ENCODE measurements around the gene PIEZO1.

The PIEZO1 gene

GRCh38 chr16:88798772-88799455 lies 13.9 kb upstream of the PIEZO1 start:
- Histone ChIP-seq H3K36me3 (no peaks in the 10 kb centered on the region), H3K4me1 (peaks cover 0 to 13% (median 4%) of the 10 kb centered on the region in 4 donors), H3K9me3 (no peaks in the 10 kb centered on the region), H3K27me3 (peaks cover 0 to 14% of the 10 kb centered on the region in 2 donors), H3K27ac (no peak overlapping the region), H3K4me3 (no peak overlapping the region)
- intact Hi-C loops (cut with DNase I; ENCODE audit: low total_unique reads), result no loop called here
- no peak for TF ChIP-seq CTCF (IDR thresholded peaks at IDR 0.05)
- no peak for DNase-seq

- Histone ChIP-seq H3K4me1 (peaks cover 0 to 11% (median 2%) of the 10 kb centered on the region in 4 donors), H3K27me3 (peaks cover 0 to 22% of the 10 kb centered on the region in 2 donors), H3K4me3 (no peak overlapping the region), H3K36me3 (no peaks in the 10 kb centered on the region), H3K9me3 (no peaks in the 10 kb centered on the region), H3K27ac (no peak overlapping the region)
- DNase-seq, result no peak
- no peak for TF ChIP-seq CTCF (IDR thresholded peaks at IDR 0.05)
- intact Hi-C loops (cut with DNase I; ENCODE audit: low total_unique reads), result no loop called here
Measured at GRCh38 chr16:88798073-88798472, 13.1 kb upstream of the PIEZO1 start.

DNA sequence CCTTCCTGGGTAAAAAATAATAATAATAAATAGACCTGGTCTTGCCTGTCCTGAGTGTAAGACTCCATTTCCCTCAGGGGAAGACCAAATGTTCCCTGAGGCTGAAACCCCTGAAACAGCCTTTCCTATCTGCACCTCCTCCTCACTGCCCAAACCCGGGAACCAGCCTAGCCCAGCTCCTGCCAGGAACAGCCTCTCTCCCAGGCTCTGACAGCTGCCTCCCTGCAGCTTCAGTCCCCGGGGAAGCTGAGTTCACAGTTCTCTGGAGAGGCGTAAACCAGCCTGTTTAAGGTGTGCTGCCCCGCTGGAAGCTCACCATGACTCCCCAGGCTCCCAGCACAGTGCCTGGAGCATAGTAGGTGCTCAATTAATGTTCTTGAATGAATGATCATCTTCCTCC lies 11.3 kb upstream of the PIEZO1 start:
- no peaks in the 10 kb centered on the region for H3K9me3 ChIP-seq
- intact Hi-C loops (cut with DNase I; ENCODE audit: low total_unique reads), result no loop called here

DNA sequence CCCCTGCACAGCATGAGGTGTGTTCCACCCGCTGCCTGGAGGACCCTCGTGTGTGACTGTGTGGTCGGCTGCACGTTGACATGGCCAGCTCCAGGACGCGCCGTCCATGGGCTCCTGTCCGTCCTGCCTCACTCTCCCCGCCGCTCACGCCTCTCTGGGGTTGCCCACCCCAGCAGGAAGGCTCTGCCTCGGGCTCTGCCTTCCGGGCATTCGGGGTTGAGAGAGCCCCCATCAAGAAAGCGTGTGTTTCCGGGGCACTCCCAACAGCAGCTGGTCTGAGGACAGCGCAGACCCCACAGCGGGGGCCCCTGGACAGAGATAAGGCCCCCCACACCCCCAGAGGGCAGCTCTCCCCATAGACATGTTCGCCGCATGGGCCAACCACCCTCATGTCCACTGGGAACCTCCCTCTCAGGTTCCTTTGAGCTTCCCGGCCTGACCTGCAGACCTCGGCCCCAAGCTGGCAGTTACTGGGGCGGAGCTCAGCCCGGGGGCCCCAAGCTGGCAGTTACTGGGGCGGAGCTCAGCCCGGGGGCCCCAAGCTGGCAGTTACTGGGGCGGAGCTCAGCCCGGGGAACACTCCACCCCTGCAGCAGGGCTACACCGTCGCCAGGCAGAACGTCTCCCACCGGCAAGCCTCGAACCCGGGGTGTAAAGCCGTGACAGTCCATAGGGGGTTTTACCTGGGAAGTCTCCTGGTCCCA lies 8.4 kb upstream of the PIEZO1 start:
- no peak for DNase-seq
- Histone ChIP-seq H3K27ac (no peak overlapping the region), H3K27me3 (peaks cover 0 to 50% of the 10 kb centered on the region in 2 donors), H3K36me3 (no peaks in the 10 kb centered on the region), H3K4me3 (no peak overlapping the region), H3K9me3 (no peaks in the 10 kb centered on the region), H3K4me1 (peaks cover 0 to 3% (median 0%) of the 10 kb centered on the region in 4 donors)
- no peak for TF ChIP-seq CTCF (IDR thresholded peaks at IDR 0.05)
- intact Hi-C loops (cut with DNase I; ENCODE audit: low total_unique reads), result no loop called here

More for the DNA sequence above, 11.3 kb upstream of the PIEZO1 start:
- Histone ChIP-seq H3K4me1 (no peaks in the 10 kb centered on the region), H3K27me3 (peaks cover 0 to 40% of the 10 kb centered on the region in 2 donors), H3K27ac (no peak overlapping the region), H3K36me3 (no peaks in the 10 kb centered on the region), H3K4me3 (no peak overlapping the region)
- DNase-seq, result no peak
- no peak for TF ChIP-seq CTCF (IDR thresholded peaks at IDR 0.05)

GRCh38 chr16:88792668-88793250 lies 7.7 kb upstream of the PIEZO1 start:
- TF ChIP-seq CTCF (IDR thresholded peaks at IDR 0.05), result no peak
- Histone ChIP-seq H3K27ac (no peak overlapping the region), H3K4me1 (peaks cover 0 to 3% (median 0%) of the 10 kb centered on the region in 4 donors), H3K4me3 (no peak overlapping the region), H3K36me3 (no peaks in the 10 kb centered on the region), H3K27me3 (peaks cover 0 to 50% of the 10 kb centered on the region in 2 donors), H3K9me3 (no peaks in the 10 kb centered on the region)
- DNase-seq, result no peak
- intact Hi-C loops (cut with DNase I; ENCODE audit: low total_unique reads), result no loop called here

Measured in tibial artery (tissue), 4 donors.